Measurements from ENCODE around the gene CNPY4.

- no peak for TF ChIP-seq CTCF (IDR thresholded peaks at IDR 0.05; ENCODE audit: low read depth, low read length)
- no peak for TF ChIP-seq POLR2A (IDR thresholded peaks at IDR 0.05; ENCODE audit: extremely low read depth, insufficient read length)
- TF ChIP-seq MAX (IDR thresholded peaks at IDR 0.05; ENCODE audit: low read depth, low read length): no peak
These were observed 16.2 kb upstream of the CNPY4 start for GRCh38 chr7:100102950-100103840.

All from NB4 (cell line).